ENCODE measurements around the gene CCDC178. TPM values are rescaled to one million over a fixed set of nuclear protein-coding genes. Genes with fewer than 3 reads are reported as not detected.
"Not testable (repeated sequence)": the region's sequence is repeated elsewhere in the genome, so short reads cannot be mapped to it uniquely, and the experiment has no call there.

The CCDC178 gene
- total RNA-seq, 2 donors from 2014 or later, result 0.22 to 0.29 TPM

DNA sequence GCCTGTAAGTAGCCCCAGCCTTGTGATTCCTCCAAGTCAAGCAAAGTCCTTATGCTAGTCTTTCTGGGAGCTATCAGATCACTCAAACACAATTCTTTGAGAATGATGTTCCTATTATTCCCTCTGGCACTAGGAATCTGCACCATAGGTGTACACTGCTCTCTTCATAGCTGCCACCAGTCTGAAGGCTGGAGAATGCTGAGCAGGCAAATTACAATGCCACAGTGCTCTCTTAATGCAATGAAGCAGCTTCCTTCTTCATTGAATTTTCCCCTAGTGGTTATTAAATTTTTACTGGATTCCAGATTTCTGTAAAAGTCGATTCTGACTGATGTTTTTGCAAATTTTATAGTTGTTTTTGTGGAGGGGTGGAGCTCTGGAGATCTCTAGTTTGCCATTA lies 84.8 kb downstream of the CCDC178 start:
- Mint-ChIP-seq H3K27me3 (ENCODE audit: insufficient read depth) (no peaks in the 10 kb centered on the region), H3K36me3 (ENCODE audit: low read depth) (no peaks in the 10 kb centered on the region), H3K4me1 (peaks cover 19% of the 10 kb centered on the region), H3K9me3 (no peaks in the 10 kb centered on the region), H3K4me3 (no peak overlapping the region), H3K27ac (peak overlapping the region; percentile 22)
- Histone ChIP-seq H3K9me3 (ENCODE audit: control insufficient read depth, low read length) (no peaks in the 10 kb centered on the region), H3K9ac (ENCODE audit: extremely low read depth, low read length, poor library complexity, severe bottlenecking) (no peak overlapping the region), H3K36me3 (ENCODE audit: control insufficient read depth, insufficient read depth, low read length) (no peaks in the 10 kb centered on the region), H3K27me3 (ENCODE audit: control insufficient read depth, insufficient read depth, low read length, poor library complexity, severe bottlenecking) (no peaks in the 10 kb centered on the region), H3K4me3 (ENCODE audit: low read length) (no peak overlapping the region), H3K4me1 (ENCODE audit: control insufficient read depth, insufficient read depth, low read length) (peaks cover 6% of the 10 kb centered on the region), H3K27ac (ENCODE audit: low read depth, low read length) (no peak overlapping the region)
- peak; percentile 30 for TF ChIP-seq CTCF (conservative IDR thresholded peaks at IDR 0.05)
- no peak for DNase-seq
- WGBS, 2 experiments (ENCODE audit: insufficient coverage in 1 of 2, insufficient read length in 1 of 2), result 50% methylated on average over 1 of the region's 1 CpG; no CpG with 5 or more reads in 1 of the 2 experiments

GRCh38 chr18:33355263-33355662 lies 85.3 kb downstream of the CCDC178 start:
- peak overlapping the region; percentile 22 for H3K27ac Mint-ChIP-seq
- WGBS, 2 experiments (ENCODE audit: insufficient coverage in 1 of 2, insufficient read length in 1 of 2), result 60 to 83% methylated on average over 1 of the region's 1 CpG

GRCh38 chr18:33350256-33350655 lies 90.3 kb downstream of the CCDC178 start:
- no peaks in the 10 kb centered on the region for H3K27me3 Mint-ChIP-seq (ENCODE audit: insufficient read depth)
- Histone ChIP-seq H3K9ac (ENCODE audit: extremely low read depth, low read length, poor library complexity, severe bottlenecking) (no peak overlapping the region), H3K9me3 (ENCODE audit: control insufficient read depth, low read length) (no peaks in the 10 kb centered on the region), H3K27ac (ENCODE audit: low read depth, low read length) (no peak overlapping the region), H3K4me1 (ENCODE audit: control insufficient read depth, insufficient read depth, low read length) (no peaks in the 10 kb centered on the region), H3K4me3 (ENCODE audit: low read length) (no peak overlapping the region), H3K36me3 (ENCODE audit: control insufficient read depth, insufficient read depth, low read length) (no peaks in the 10 kb centered on the region), H3K27me3 (ENCODE audit: control insufficient read depth, insufficient read depth, low read length, poor library complexity, severe bottlenecking) (no peaks in the 10 kb centered on the region)
- H3K27ac Mint-ChIP-seq, result no peak overlapping the region
- H3K4me1 Mint-ChIP-seq, result peaks cover 2% of the 10 kb centered on the region
- no peak for TF ChIP-seq CTCF (conservative IDR thresholded peaks at IDR 0.05)
- WGBS, 2 experiments (ENCODE audit: insufficient coverage in 1 of 2, insufficient read length in 1 of 2), result 93 to 100% methylated on average over 1 of the region's 2 CpGs
- no peak for DNase-seq
- no peaks in the 10 kb centered on the region for H3K9me3 Mint-ChIP-seq
- no peak overlapping the region for H3K4me3 Mint-ChIP-seq
- H3K36me3 Mint-ChIP-seq (ENCODE audit: low read depth), result no peaks in the 10 kb centered on the region

More at GRCh38 chr18:33355263-33355662, 85.3 kb downstream of the CCDC178 start:
- Mint-ChIP-seq H3K27me3 (ENCODE audit: insufficient read depth) (no peaks in the 10 kb centered on the region), H3K4me3 (no peak overlapping the region), H3K9me3 (no peaks in the 10 kb centered on the region), H3K36me3 (ENCODE audit: low read depth) (no peaks in the 10 kb centered on the region), H3K4me1 (peaks cover 19% of the 10 kb centered on the region)
- no peak for DNase-seq
- H3K27me3 ChIP-seq (ENCODE audit: control insufficient read depth, insufficient read depth, low read length, poor library complexity, severe bottlenecking), result no peaks in the 10 kb centered on the region
- peaks cover 6% of the 10 kb centered on the region for H3K4me1 ChIP-seq (ENCODE audit: control insufficient read depth, insufficient read depth, low read length)
- no peak overlapping the region for H3K4me3 ChIP-seq (ENCODE audit: low read length)
- H3K9me3 ChIP-seq (ENCODE audit: control insufficient read depth, low read length), result no peaks in the 10 kb centered on the region
- no peak overlapping the region for H3K9ac ChIP-seq (ENCODE audit: extremely low read depth, low read length, poor library complexity, severe bottlenecking)
- no peak for TF ChIP-seq CTCF (conservative IDR thresholded peaks at IDR 0.05)
- no peaks in the 10 kb centered on the region for H3K36me3 ChIP-seq (ENCODE audit: control insufficient read depth, insufficient read depth, low read length)
- H3K27ac ChIP-seq (ENCODE audit: low read depth, low read length), result no peak overlapping the region

DNA sequence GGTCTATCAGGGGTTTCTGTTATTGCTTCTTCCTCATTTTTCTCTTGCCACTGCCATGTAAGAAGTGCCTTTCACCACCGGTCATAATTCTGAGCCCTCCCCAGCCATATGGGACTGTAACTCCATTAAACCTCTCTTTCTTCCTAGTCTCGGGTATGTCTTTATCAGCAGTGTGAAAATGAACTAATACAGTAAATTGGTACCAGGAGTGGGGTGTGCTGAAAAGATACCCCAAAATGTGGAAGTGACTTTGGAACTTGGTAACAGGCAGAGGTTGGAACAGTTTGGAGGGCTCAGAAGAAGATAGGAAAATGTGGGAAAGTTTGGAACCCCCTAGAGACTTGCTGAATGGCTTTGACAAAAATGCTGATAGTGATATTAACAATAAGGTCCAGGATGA lies 100.8 kb downstream of the CCDC178 start:
- H3K4me3 ChIP-seq (ENCODE audit: low read length); H3K27ac ChIP-seq (ENCODE audit: low read depth, low read length); H3K9ac ChIP-seq (ENCODE audit: extremely low read depth, low read length, poor library complexity, severe bottlenecking); H3K27me3 Mint-ChIP-seq (ENCODE audit: insufficient read depth); H3K27ac Mint-ChIP-seq; H3K4me3 Mint-ChIP-seq; H3K4me1 Mint-ChIP-seq; H3K36me3 ChIP-seq (ENCODE audit: control insufficient read depth, insufficient read depth, low read length); DNase-seq; H3K36me3 Mint-ChIP-seq (ENCODE audit: low read depth); H3K27me3 ChIP-seq (ENCODE audit: control insufficient read depth, insufficient read depth, low read length, poor library complexity, severe bottlenecking); H3K4me1 ChIP-seq (ENCODE audit: control insufficient read depth, insufficient read depth, low read length): not testable (repeated sequence)
- H3K9me3 Mint-ChIP-seq, result peaks cover 26% of the 10 kb centered on the region
- 80% methylated on average over 2 of the region's 2 CpGs; no CpG with 5 or more reads in 1 of the 2 experiments for WGBS, 2 experiments (ENCODE audit: insufficient coverage in 1 of 2, insufficient read length in 1 of 2)
- H3K9me3 ChIP-seq (ENCODE audit: control insufficient read depth, low read length), result peaks cover 18% of the 10 kb centered on the region

Data from endodermal cell (in vitro differentiated cells).